ENCODE data around the gene PLCB4.
"Not testable (repeated sequence)": the region's sequence is repeated elsewhere in the genome, so short reads cannot be mapped to it uniquely, and the experiment has no call there.

The PLCB4 gene

GRCh38 chr20:9068841-9069663 is at the start of gene PLCB4:
Gene PLCB4, plus strand, starts transcription at chr20:9069087. Its CDS starts 238,728 bp downstream, at chr20:9307815.
- FAIRE-seq: no peak

GRCh38 chr20:9019833-9020232 is 49.1 kb upstream of the PLCB4 start:
- FAIRE-seq: no peak

GRCh38 chr20:9021216-9021615 is 47.7 kb upstream of the PLCB4 start:
- FAIRE-seq: no peak

GRCh38 chr20:9021699-9022098 is 47.2 kb upstream of the PLCB4 start:
- no peak for FAIRE-seq

- no peak for FAIRE-seq
These were observed 46.5 kb upstream of the PLCB4 start for GRCh38 chr20:9022376-9022775.

- FAIRE-seq: no peak
These were observed 44.3 kb upstream of the PLCB4 start for GRCh38 chr20:9024606-9025005.

- FAIRE-seq: no peak
These were observed 43.9 kb upstream of the PLCB4 start for GRCh38 chr20:9025011-9025410.

GRCh38 chr20:9025643-9026042 is 43.2 kb upstream of the PLCB4 start:
- FAIRE-seq: no peak

- FAIRE-seq: no peak
These were observed 41.3 kb upstream of the PLCB4 start for GRCh38 chr20:9027626-9028025.

- no peak for FAIRE-seq
These were observed 40.5 kb upstream of the PLCB4 start for GRCh38 chr20:9028419-9028818.

GRCh38 chr20:9031991-9032390 is 36.9 kb upstream of the PLCB4 start:
- FAIRE-seq: no peak

- FAIRE-seq: no peak
These were observed 36.1 kb upstream of the PLCB4 start for GRCh38 chr20:9032758-9033157.

GRCh38 chr20:9035126-9035525 is 33.8 kb upstream of the PLCB4 start:
- FAIRE-seq: no peak

GRCh38 chr20:9036593-9036992 is 32.3 kb upstream of the PLCB4 start:
- no peak for FAIRE-seq

GRCh38 chr20:9038791-9039535 is 29.9 kb upstream of the PLCB4 start:
- no peak for FAIRE-seq

- FAIRE-seq: no peak
These were observed 27.9 kb upstream of the PLCB4 start for GRCh38 chr20:9040863-9041524.

- no peak for FAIRE-seq
These were observed 25.5 kb upstream of the PLCB4 start for GRCh38 chr20:9043364-9043763.

- FAIRE-seq: not testable (repeated sequence)
These were observed 21.0 kb upstream of the PLCB4 start for GRCh38 chr20:9047928-9048327.

GRCh38 chr20:9051508-9051907 is 17.4 kb upstream of the PLCB4 start:
- FAIRE-seq: no peak

- FAIRE-seq: no peak
These were observed 16.8 kb upstream of the PLCB4 start for GRCh38 chr20:9052136-9052535.

- FAIRE-seq: no peak
These were observed 15.8 kb upstream of the PLCB4 start for GRCh38 chr20:9053108-9053507.

- FAIRE-seq: no peak
These were observed 14.7 kb upstream of the PLCB4 start for GRCh38 chr20:9054176-9054575.

- no peak for FAIRE-seq
These were observed 9.0 kb upstream of the PLCB4 start for GRCh38 chr20:9059931-9060330.

GRCh38 chr20:9061434-9061833 is 7.5 kb upstream of the PLCB4 start:
- no peak for FAIRE-seq
